ENCODE data around the gene CAMK2A.

DNA sequence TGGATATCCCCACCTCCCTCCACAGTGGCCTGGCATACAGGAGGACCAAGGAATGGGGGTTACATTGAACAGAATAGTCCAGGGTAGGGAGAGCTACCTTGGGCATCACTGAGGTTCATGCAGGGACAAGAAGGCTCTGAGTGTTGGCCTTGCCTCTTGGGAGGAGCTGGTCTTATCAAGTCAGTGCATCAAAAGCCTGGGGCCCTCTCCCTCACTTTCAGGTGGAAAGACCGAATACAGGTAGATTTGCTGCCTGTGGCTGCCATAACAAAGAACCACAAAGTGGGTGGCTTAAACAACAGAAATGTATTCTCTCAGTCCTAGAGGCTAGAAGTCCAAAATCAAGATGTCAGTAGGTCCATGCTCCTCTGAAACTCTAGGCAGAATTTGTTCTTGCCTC is 31.6 kb upstream of the CAMK2A start:
- TF ChIP-seq TAF1 (IDR thresholded peaks at IDR 0.05; ENCODE audit: borderline replicate concordance, low read depth, low read length) (no peak), NRF1 (IDR thresholded peaks at IDR 0.05; ENCODE audit: low read depth, low read length) (no peak), EP300 (IDR thresholded peaks at IDR 0.05; ENCODE audit: borderline replicate concordance in 1 of 2, low read depth in 1 of 2, low read length in 1 of 2) (no peak), JUND (IDR thresholded peaks at IDR 0.05) (no peak), EZH2phosphoT487 (IDR thresholded peaks at IDR 0.05; ENCODE audit: borderline replicate concordance, low read depth) (no peak), POLR2AphosphoS5 (IDR thresholded peaks at IDR 0.05; ENCODE audit: low read depth, low read length) (no peak), TCF12 (IDR thresholded peaks at IDR 0.05) (no peak), ELF1 (IDR thresholded peaks at IDR 0.05) (no peak)
- TF ChIP-seq, protein P1, sequence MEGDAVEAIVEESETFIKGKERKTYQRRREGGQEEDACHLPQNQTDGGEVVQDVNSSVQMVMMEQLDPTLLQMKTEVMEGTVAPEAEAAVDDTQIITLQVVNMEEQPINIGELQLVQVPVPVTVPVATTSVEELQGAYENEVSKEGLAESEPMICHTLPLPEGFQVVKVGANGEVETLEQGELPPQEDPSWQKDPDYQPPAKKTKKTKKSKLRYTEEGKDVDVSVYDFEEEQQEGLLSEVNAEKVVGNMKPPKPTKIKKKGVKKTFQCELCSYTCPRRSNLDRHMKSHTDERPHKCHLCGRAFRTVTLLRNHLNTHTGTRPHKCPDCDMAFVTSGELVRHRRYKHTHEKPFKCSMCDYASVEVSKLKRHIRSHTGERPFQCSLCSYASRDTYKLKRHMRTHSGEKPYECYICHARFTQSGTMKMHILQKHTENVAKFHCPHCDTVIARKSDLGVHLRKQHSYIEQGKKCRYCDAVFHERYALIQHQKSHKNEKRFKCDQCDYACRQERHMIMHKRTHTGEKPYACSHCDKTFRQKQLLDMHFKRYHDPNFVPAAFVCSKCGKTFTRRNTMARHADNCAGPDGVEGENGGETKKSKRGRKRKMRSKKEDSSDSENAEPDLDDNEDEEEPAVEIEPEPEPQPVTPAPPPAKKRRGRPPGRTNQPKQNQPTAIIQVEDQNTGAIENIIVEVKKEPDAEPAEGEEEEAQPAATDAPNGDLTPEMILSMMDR (IDR thresholded peaks at IDR 0.05) = no peak
- TF ChIP-seq, protein P2, sequence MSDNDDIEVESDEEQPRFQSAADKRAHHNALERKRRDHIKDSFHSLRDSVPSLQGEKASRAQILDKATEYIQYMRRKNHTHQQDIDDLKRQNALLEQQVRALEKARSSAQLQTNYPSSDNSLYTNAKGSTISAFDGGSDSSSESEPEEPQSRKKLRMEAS (IDR thresholded peaks at IDR 0.05; ENCODE audit: low read depth) = no peak
